Body of pancreas (tissue), 4 donors: ENCODE data around the gene MAPKAPK2.

Source experiments
- CTCF ChIP-seq, 7 experiments: fragments of 450-650 bp in 4 of 7; fragments of 200-600 bp in 3 of 7; sonication (generic) in 3 of 7; IDR thresholded peaks; one replicate each; pipeline ENCODE4 v1.5.1; 2016 to 2019; ENCODE audit warnings: antibody characterized with exemption in 7 of 7
- POLR2A ChIP-seq, 3 donors: fragments of 450-650 bp; IDR thresholded peaks; one replicate each; pipeline ENCODE4 v1.6.1; 2016; ENCODE audit warnings: antibody characterized with exemption in 3 of 3, mild to moderate bottlenecking in 2 of 3

- TF ChIP-seq CTCF (IDR thresholded peaks at IDR 0.05) (no peak), POLR2A (IDR thresholded peaks at IDR 0.05) (no peak)
These were observed 44.8 kb downstream of the MAPKAPK2 start for GRCh38 chr1:206729507-206729906.
